Skeletal muscle satellite cell (primary cell): ENCODE data around the gene NFATC2IP.
"Not testable (repeated sequence)": the region's sequence is repeated elsewhere in the genome, so short reads cannot be mapped to it uniquely, and the experiment has no call there.

Source experiments
- H3K27me3 ChIP-seq: 2 replicates; pipeline ENCODE4 v1.7.0; 2013; ENCODE audit warnings: low read length; ENCODE audit not compliant: control insufficient read depth, insufficient read depth
- H3K36me3 ChIP-seq: 2 replicates; pipeline ENCODE4 v1.7.0; 2013; ENCODE audit warnings: mild to moderate bottlenecking, control low read depth, low read length; ENCODE audit not compliant: insufficient read depth
- H3K4me1 ChIP-seq: 2 replicates; pipeline ENCODE4 v1.7.0; 2013; ENCODE audit warnings: low read length; ENCODE audit not compliant: control insufficient read depth, insufficient read depth
- H3K4me2 ChIP-seq: 2 replicates; pipeline ENCODE4 v1.7.0; 2013; ENCODE audit warnings: mild to moderate bottlenecking, low read length
- H3K4me3 ChIP-seq: 2 replicates; pipeline ENCODE4 v1.7.0; 2013; ENCODE audit warnings: low read length
- H3K9ac ChIP-seq: 2 replicates; pipeline ENCODE4 v1.7.0; 2013; ENCODE audit warnings: mild to moderate bottlenecking, low read depth, low read length, moderate library complexity
- H3K9me3 ChIP-seq: replicated peaks from 2 replicates; pipeline ENCODE4 v1.7.0; 2013; ENCODE audit warnings: mild to moderate bottlenecking, control low read depth, low read length

The NFATC2IP gene

DNA sequence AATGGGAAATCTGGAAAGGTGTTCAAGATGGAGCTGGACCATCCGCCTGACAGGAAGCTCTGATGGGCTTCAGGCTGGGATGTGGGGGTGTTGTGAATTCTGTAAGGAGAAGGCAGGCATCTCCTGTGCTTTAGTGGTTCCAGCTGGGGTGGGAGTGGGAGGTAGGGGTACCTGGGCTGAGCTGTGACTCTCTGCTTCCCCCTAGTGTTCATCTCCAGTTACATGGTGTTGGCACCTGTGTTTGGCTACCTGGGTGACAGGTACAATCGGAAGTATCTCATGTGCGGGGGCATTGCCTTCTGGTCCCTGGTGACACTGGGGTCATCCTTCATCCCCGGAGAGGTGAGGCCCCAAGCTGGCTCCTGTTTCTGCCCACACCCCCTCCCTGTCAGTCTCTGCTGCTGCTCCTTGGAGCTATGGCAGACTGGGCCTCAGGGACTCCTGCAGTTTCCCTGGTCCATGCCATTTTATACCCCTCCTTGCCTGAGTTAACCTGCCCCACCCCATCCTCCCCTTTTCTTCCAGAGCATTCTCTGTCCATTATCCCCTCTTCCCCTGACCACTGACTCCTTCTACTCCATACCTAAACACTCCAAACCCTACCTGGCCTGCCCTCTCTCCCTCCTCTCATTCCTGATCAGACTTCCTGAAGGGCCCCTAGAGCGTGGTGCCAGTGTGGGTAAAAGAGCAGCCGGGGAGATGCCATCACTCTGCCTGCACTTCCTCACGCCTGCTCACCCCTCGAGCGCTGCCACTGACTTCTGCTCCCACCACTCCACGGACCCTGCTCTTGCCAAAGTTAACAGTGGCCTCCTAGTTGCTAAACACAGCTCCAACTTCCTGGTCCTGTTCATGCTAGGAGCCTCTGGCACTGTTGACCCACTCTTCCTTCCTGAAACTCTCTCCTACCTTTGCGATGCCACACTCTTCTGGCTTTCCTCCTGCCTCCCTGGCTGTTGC lies 27.2 kb downstream of the NFATC2IP start:
- peaks cover 4% of the 10 kb centered on the region for H3K9me3 ChIP-seq
- peaks cover 33% of the 10 kb centered on the region for H3K36me3 ChIP-seq
- no peak overlapping the region for H3K9ac ChIP-seq
- H3K27me3 ChIP-seq = no peaks in the 10 kb centered on the region
- H3K4me3 ChIP-seq = no peak overlapping the region
- no peak overlapping the region for H3K4me2 ChIP-seq
- peaks cover 13% of the 10 kb centered on the region for H3K4me1 ChIP-seq

DNA sequence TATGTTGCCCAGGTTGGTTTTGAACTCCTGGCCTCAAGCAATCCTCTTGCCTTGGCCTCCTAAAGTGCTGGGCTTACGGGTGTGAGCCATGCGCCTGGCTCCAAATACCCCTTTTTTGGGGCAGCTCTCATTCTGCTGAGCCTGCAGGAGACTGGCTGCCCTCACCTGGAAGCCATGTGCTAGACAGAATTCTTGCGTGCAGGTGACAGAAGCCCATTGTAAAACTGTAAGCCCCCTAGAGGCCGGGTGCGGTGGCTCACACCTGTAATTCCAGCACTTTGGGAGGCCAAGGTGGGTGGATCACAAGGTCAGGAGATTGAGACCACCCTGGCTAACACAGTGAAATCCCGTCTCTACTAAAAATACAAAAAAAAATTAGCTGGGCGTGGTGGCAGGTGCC lies 29.6 kb downstream of the NFATC2IP start:
- H3K9ac ChIP-seq, H3K4me2 ChIP-seq, H3K27me3 ChIP-seq, H3K9me3 ChIP-seq, H3K4me3 ChIP-seq: not testable (repeated sequence)
- Histone ChIP-seq H3K36me3 (peaks cover 48% of the 10 kb centered on the region), H3K4me1 (peaks cover 13% of the 10 kb centered on the region)

DNA sequence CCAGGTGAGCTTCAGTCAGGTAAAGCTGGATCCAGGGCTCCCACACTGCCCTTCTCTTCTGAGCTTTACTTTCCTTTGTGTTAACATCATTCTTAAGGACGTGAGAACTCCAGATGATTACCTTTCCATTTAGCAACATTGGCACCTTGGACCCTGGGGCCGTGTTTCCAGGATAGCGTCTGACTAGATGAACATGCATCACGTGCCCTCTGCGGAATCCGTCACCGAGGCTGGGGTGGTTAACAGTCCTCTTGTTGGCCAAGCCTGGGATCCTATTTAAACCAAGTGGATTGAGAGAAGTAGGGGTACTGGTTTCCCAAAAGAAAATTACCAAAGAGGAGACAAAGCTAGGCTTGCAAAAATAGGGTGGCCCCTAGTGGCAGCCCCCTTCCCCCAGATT lies 30.2 kb downstream of the NFATC2IP start:
- no peak overlapping the region for H3K9ac ChIP-seq
- peaks cover 54% of the 10 kb centered on the region for H3K36me3 ChIP-seq
- no peaks in the 10 kb centered on the region for H3K27me3 ChIP-seq
- peaks cover 7% of the 10 kb centered on the region for H3K4me1 ChIP-seq
- peaks cover 4% of the 10 kb centered on the region for H3K9me3 ChIP-seq
- no peak overlapping the region for H3K4me3 ChIP-seq
- no peak overlapping the region for H3K4me2 ChIP-seq

DNA sequence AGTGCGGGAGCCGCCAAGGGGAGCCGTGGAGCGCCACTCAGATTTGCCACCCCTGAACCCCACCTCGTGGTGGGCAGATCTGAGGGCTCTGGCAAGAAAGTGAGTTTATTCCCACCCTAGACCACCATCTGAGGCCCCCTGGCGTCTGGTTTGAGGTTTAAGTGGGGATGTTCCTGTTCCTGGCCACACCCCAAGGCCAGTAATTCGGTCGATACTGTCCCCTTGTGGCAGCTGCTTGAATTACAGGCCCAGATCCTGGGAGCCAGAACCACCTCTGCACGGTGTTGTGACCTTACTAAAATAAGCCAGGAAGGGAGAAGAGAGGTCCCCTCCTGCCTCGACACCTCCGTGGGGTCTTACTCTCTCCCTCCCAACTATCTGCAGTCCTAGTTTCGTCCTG lies 30.8 kb downstream of the NFATC2IP start:
- H3K4me2 ChIP-seq = no peak overlapping the region
- H3K36me3 ChIP-seq = peaks cover 58% of the 10 kb centered on the region
- no peak overlapping the region for H3K4me3 ChIP-seq
- peaks cover 1% of the 10 kb centered on the region for H3K4me1 ChIP-seq
- peaks cover 4% of the 10 kb centered on the region for H3K9me3 ChIP-seq
- H3K27me3 ChIP-seq = no peaks in the 10 kb centered on the region
- H3K9ac ChIP-seq = no peak overlapping the region

DNA sequence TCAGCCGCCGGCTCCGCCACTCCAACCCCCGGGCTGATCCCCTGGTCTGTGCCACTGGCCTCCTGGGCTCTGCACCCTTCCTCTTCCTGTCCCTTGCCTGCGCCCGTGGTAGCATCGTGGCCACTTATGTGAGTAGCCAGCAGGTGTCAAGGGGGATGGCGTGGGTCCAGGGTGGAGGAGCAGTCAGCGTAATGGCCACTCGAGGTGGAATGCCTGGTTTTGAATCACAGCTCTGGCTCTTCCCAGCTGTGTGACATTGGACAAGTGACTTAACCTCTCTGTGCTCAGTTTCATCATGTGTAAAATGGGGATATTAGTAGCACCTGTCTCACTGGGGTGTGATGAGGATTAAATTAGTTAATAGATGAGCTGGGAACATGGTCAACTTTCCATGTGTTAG lies 31.7 kb downstream of the NFATC2IP start:
- peaks cover 66% of the 10 kb centered on the region for H3K36me3 ChIP-seq
- no peaks in the 10 kb centered on the region for H3K27me3 ChIP-seq
- no peak overlapping the region for H3K9ac ChIP-seq
- H3K4me1 ChIP-seq = no peaks in the 10 kb centered on the region
- no peak overlapping the region for H3K4me2 ChIP-seq
- H3K4me3 ChIP-seq = no peak overlapping the region
- peaks cover 4% of the 10 kb centered on the region for H3K9me3 ChIP-seq

DNA sequence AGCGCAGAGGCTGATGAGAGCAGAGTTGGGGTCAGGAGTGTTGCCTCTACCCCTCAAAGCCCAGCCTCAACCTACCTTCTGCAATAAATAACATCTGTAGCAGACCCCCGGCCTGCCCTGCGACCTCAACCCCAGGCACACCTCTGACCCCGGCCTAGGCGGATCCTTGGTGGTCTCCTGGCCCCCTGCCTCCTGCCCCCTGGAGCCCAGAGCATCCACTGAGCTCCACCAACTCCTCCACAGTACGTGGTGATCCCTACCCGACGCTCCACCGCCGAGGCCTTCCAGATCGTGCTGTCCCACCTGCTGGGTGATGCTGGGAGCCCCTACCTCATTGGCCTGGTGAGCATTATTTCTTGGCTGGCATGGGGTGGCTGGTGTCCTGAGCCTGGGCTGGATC lies 32.2 kb downstream of the NFATC2IP start:
- H3K9ac ChIP-seq = no peak overlapping the region
- no peak overlapping the region for H3K4me3 ChIP-seq
- H3K4me2 ChIP-seq = no peak overlapping the region
- peaks cover 4% of the 10 kb centered on the region for H3K9me3 ChIP-seq
- H3K36me3 ChIP-seq = peaks cover 70% of the 10 kb centered on the region
- H3K27me3 ChIP-seq = no peaks in the 10 kb centered on the region
- H3K4me1 ChIP-seq = no peaks in the 10 kb centered on the region

DNA sequence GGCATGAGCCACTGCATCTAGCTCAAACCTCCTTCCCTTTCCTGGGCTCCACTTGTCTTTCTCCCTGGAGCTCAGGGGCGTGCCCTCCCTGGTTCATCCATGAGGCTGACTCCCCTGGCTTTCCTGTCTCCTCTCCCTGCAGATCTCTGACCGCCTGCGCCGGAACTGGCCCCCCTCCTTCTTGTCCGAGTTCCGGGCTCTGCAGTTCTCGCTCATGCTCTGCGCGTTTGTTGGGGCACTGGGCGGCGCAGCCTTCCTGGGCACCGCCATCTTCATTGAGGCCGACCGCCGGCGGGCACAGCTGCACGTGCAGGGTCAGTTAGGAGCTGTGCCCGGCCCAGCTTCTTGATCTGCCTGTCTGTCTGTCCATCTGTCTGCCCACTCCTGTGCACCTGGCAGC lies 32.9 kb downstream of the NFATC2IP start:
- Histone ChIP-seq H3K4me1 (no peaks in the 10 kb centered on the region), H3K36me3 (peaks cover 73% of the 10 kb centered on the region), H3K9ac (no peak overlapping the region)

DNA sequence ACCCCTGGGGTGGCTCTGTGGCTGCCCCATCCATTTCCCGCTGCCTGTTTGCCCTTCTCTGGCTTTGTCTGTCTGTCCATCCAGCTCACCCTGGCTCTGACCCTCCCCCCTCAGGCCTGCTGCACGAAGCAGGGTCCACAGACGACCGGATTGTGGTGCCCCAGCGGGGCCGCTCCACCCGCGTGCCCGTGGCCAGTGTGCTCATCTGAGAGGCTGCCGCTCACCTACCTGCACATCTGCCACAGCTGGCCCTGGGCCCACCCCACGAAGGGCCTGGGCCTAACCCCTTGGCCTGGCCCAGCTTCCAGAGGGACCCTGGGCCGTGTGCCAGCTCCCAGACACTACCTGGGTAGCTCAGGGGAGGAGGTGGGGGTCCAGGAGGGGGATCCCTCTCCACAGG lies 33.4 kb downstream of the NFATC2IP start:
- Histone ChIP-seq H3K9me3 (peaks cover 4% of the 10 kb centered on the region), H3K4me2 (no peak overlapping the region), H3K4me1 (no peaks in the 10 kb centered on the region), H3K27me3 (no peaks in the 10 kb centered on the region), H3K9ac (no peak overlapping the region), H3K36me3 (peaks cover 69% of the 10 kb centered on the region), H3K4me3 (no peak overlapping the region)

More for the DNA sequence above, 32.9 kb downstream of the NFATC2IP start:
- no peak overlapping the region for H3K4me3 ChIP-seq
- H3K4me2 ChIP-seq = no peak overlapping the region
- H3K9me3 ChIP-seq = peaks cover 4% of the 10 kb centered on the region
- H3K27me3 ChIP-seq = no peaks in the 10 kb centered on the region

DNA sequence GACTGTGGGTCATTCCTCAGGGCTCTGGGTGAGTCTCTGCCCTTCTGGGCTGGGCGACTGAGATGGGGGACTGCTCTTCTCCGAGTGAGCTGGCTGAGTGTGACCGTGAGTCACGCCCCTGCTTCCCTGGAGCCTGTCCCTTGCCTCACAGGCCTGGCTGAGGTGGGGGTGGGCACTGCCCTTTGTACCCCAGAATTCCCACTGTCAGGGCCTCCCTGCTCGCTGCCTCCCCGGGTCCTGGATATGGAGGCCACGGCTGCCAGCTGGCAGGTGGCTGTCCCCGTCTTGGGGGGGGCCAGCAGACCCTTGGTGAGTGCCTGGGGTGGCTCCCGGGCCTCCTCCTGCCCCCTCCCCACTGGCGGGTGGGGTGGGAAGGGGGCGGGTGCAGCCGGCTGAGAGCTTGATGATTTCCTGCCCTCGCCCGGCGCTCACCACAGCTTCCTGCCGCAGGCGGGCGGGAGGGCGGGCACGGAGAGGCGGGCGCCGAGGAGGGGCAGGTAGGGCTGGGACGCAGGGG lies 33.9 kb downstream of the NFATC2IP start, which contains the start of gene LAT:
TSS of gene LAT (plus strand) at position 434 of the 517 bp plus-strand sequence. CDS start 366 bp downstream, outside the sequence.
- H3K4me3 ChIP-seq = no peak within 1 kb of the TSS
- H3K9me3 ChIP-seq = peaks cover 4% of the 10 kb centered on the region
- peaks cover 64% of the 10 kb centered on the region for H3K36me3 ChIP-seq
- no peaks in the 10 kb centered on the region for H3K4me1 ChIP-seq
- H3K4me2 ChIP-seq = no peak within 1 kb of the TSS
- H3K27me3 ChIP-seq = no peaks in the 10 kb centered on the region
- no peak within 1 kb of the TSS for H3K9ac ChIP-seq

DNA sequence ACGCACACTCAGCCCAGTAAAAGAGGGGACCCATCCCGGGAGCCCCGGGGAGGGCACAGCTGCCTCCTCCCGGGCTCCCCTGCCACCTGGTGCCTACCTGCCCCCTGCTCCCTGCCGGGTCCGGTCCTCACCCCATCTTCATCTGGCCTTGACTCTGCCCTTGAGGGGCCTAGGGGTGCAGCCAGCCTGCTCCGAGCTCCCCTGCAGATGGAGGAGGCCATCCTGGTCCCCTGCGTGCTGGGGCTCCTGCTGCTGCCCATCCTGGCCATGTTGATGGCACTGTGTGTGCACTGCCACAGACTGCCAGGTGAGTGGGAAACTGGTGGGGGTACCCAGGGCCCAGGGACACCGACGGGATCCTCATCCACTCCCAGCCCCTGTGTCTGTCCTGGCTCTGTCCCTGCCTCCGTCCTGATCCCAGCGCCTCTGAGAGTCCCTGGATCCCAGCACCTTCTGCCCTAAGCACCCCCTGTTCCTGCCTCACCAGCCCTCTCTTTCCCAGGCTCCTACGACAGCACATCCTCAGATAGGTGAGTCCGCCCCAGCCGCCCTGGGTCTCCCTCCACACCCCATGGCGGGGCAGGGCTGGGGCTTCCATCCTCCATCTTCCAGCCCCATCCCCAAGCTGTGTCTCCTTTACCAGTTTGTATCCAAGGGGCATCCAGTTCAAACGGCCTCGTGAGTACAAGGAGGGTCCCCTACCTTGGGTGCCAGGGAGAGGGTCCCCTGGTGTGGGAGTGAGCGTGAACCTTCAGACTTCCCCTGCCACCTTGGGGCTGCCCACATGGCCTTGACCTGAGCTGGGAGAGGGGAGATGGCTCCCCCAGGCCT lies 34.7 kb downstream of the NFATC2IP start:
- peaks cover 4% of the 10 kb centered on the region for H3K9me3 ChIP-seq
- peaks cover 64% of the 10 kb centered on the region for H3K36me3 ChIP-seq
- H3K4me2 ChIP-seq = no peak overlapping the region
- no peaks in the 10 kb centered on the region for H3K4me1 ChIP-seq
- no peak overlapping the region for H3K9ac ChIP-seq
- no peak overlapping the region for H3K4me3 ChIP-seq
- no peaks in the 10 kb centered on the region for H3K27me3 ChIP-seq

DNA sequence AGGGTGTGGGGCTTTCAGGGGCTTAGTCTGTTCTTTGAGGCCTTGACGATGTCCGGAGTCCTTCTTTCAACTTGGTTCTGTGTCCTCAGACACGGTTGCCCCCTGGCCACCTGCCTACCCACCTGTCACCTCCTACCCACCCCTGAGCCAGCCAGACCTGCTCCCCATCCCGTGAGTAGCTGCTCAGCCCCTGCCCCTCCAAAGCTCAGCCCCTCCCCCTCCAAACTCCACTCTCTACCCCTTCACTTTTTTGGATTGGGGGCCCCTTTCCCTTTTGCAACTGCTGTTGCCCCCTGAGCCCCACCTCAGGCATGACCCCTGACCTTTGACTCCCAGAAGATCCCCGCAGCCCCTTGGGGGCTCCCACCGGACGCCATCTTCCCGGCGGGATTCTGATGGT lies 35.3 kb downstream of the NFATC2IP start:
- H3K9ac ChIP-seq = no peak overlapping the region
- H3K4me3 ChIP-seq = no peak overlapping the region
- no peak overlapping the region for H3K4me2 ChIP-seq
- peaks cover 4% of the 10 kb centered on the region for H3K9me3 ChIP-seq
- H3K36me3 ChIP-seq = peaks cover 59% of the 10 kb centered on the region
- H3K27me3 ChIP-seq = no peaks in the 10 kb centered on the region
- H3K4me1 ChIP-seq = no peaks in the 10 kb centered on the region
